ENCODE results near the gene MCU. TPM values are rescaled to one million over a fixed set of nuclear protein-coding genes. Genes with fewer than 3 reads are reported as not detected.

The MCU gene
- total and polyA plus RNA-seq, 10 of the 15 experiments (the other 5 are each of a cell fraction or from before 2014, with no cell fraction given): 5.1 to 49.1 (median 17.9) TPM

- Histone ChIP-seq H2AFZ (ENCODE audit: control insufficient read depth, low read depth, low read length) (peak overlapping the region; percentile 80), H3K9me3 (replicated peaks; ENCODE audit: control insufficient read depth, insufficient read depth, low read length) (no peaks in the 10 kb centered on the region), H3K4me3 (peak overlapping the region; percentile 90), H3K36me3 (ENCODE audit: control insufficient read depth in 2 of 2, insufficient read depth in 2 of 2, low read length in 1 of 2) (no peaks in the 10 kb centered on the region), H3K79me2 (ENCODE audit: control insufficient read depth, insufficient read depth, low read length) (peaks cover 18% of the 10 kb centered on the region), H3K27ac (ENCODE audit: control insufficient read depth, insufficient read depth) (no peak overlapping the region), H3K4me2 (ENCODE audit: control insufficient read depth, insufficient read depth) (peak overlapping the region; percentile 62), H3K9ac (ENCODE audit: control insufficient read depth, insufficient read depth, low read length) (peak overlapping the region; percentile 80; the same call in 1 of the 2 replicates), H3K4me1 (ENCODE audit: control insufficient read depth, insufficient read depth, low read length) (peaks cover 10% of the 10 kb centered on the region), H4K20me1 (ENCODE audit: control insufficient read depth, insufficient read depth) (no peaks in the 10 kb centered on the region), H3K27me3 (replicated peaks in 1 of 2; ENCODE audit: control insufficient read depth in 2 of 2, insufficient read depth in 2 of 2, low read length in 1 of 2) (no peaks in the 10 kb centered on the region)
- BruUV-seq (replicated peaks): no TSS peak
- FAIRE-seq: no peak
- CTCF ChIA-PET: interaction anchor here (0.7 to 6.0 kb wide), 4 partner anchors 9 to 327 kb away, joined by 3 to 46 read pairs (median 5); no protein-coding TSS in a partner anchor
- WGBS (ENCODE audit: insufficient coverage, insufficient replicate concordance, low lambda C conversion rate, missing lambda C conversion rate): 29% methylated on average over 9 of the region's 9 CpGs
- POLR2A ChIA-PET: interaction anchor here (0.6 to 3.3 kb wide), 5 partner anchors 11 to 314 kb away, joined by 3 to 9 read pairs (median 3); partner anchors contain the start of gene MICU1
- RAD21 ChIA-PET (ENCODE audit: unreplicated experiment): interaction anchor here (0.6 to 2.4 kb wide), 15 partner anchors 9 to 804 kb away, joined by 3 to 8 read pairs (median 3); partner anchors contain the start of gene MICU1
- no peak for DNase-seq (ENCODE audit: low read depth, low spot score)
- intact Hi-C loops (cut with micrococcal nuclease; ENCODE audit: unreplicated experiment): loop anchor here (10.0 kb wide), 1 partner anchor 127 kb away; no protein-coding TSS in a partner anchor
- ATAC-seq: no peak
- TF ChIP-seq IKZF1 (conservative IDR thresholded peaks at IDR 0.05): 0 out of 2 replicates have a peak, but pooled peaks have one; percentile 8
- TF ChIP-seq MLLT1 (IDR thresholded peaks at IDR 0.05): peak; percentile 56; the same call in 1 of the 2 replicates
- no peak for TF ChIP-seq NR2C2 (IDR thresholded peaks at IDR 0.05; ENCODE audit: borderline replicate concordance, control insufficient read depth, insufficient read length, low read depth)
- SMC1A ChIA-PET (ENCODE audit: uncharacterized antibody, unreplicated experiment): interaction anchor here (0.6 to 2.6 kb wide), 2 partner anchors 101 to 327 kb away, joined by 3 to 7 read pairs; no protein-coding TSS in a partner anchor
- in situ Hi-C loops (cut with MboI): no loop called here
These were observed 477 bp upstream of the MCU start for GRCh38 chr10:72691470-72691862.

GRCh38 chr10:72692744-72692993 is 726 bp downstream of the MCU start:
- peaks cover 10% of the 10 kb centered on the region for H3K4me1 ChIP-seq (ENCODE audit: control insufficient read depth, insufficient read depth, low read length)
- FAIRE-seq (no peak), DNase-seq (ENCODE audit: low read depth, low spot score) (no peak), ATAC-seq (peak; percentile 17)
- H3K9ac ChIP-seq (ENCODE audit: control insufficient read depth, insufficient read depth, low read length): peak overlapping the region; percentile 80
- H3K9me3 ChIP-seq (replicated peaks; ENCODE audit: control insufficient read depth, insufficient read depth, low read length): no peaks in the 10 kb centered on the region
- ChIA-PET CTCF (interaction anchor here (0.6 to 6.0 kb wide), 6 partner anchors 11 to 328 kb away, joined by 3 to 46 read pairs (median 4); no protein-coding TSS in a partner anchor), SMC1A (ENCODE audit: uncharacterized antibody, unreplicated experiment) (interaction anchor here (1.0 to 2.6 kb wide), 7 partner anchors 15 to 328 kb away, joined by 3 to 13 read pairs (median 7); no protein-coding TSS in a partner anchor), POLR2A (interaction anchor here (0.7 to 3.3 kb wide), 3 partner anchors 15 to 336 kb away, joined by 3 to 9 read pairs (median 3); partner anchors contain the start of gene MICU1), RAD21 (ENCODE audit: unreplicated experiment) (interaction anchor here (0.6 to 2.4 kb wide), 7 partner anchors 9 to 403 kb away, joined by 3 to 8 read pairs (median 3); partner anchors contain the start of gene MICU1)
- in situ Hi-C loops (cut with MboI) (no loop called here), intact Hi-C loops (cut with micrococcal nuclease; ENCODE audit: unreplicated experiment) (loop anchor here (2.0 to 10.0 kb wide), 2 partner anchors 128 to 328 kb away; no protein-coding TSS in a partner anchor)
- WGBS (ENCODE audit: insufficient coverage, insufficient replicate concordance, low lambda C conversion rate, missing lambda C conversion rate): 1% methylated on average over 11 of the region's 11 CpGs
- peak overlapping the region; percentile 90 for H3K4me3 ChIP-seq
- H3K79me2 ChIP-seq (ENCODE audit: control insufficient read depth, insufficient read depth, low read length): peaks cover 21% of the 10 kb centered on the region
- H3K27ac ChIP-seq (ENCODE audit: control insufficient read depth, insufficient read depth): peak overlapping the region; percentile 50
- H2AFZ ChIP-seq (ENCODE audit: control insufficient read depth, low read depth, low read length): peak overlapping the region; percentile 78
- no peaks in the 10 kb centered on the region for H3K36me3 ChIP-seq (ENCODE audit: control insufficient read depth in 2 of 2, insufficient read depth in 2 of 2, low read length in 1 of 2)
- no peaks in the 10 kb centered on the region for H3K27me3 ChIP-seq (replicated peaks in 1 of 2; ENCODE audit: control insufficient read depth in 2 of 2, insufficient read depth in 2 of 2, low read length in 1 of 2)
- H4K20me1 ChIP-seq (ENCODE audit: control insufficient read depth, insufficient read depth): no peaks in the 10 kb centered on the region
- TF ChIP-seq CREM (IDR thresholded peaks at IDR 0.05; ENCODE audit: low read depth) (no peak), CBX5 (IDR thresholded peaks at IDR 0.05; ENCODE audit: low read depth) (no peak), MXI1 (IDR thresholded peaks at IDR 0.05; ENCODE audit: low read depth, low read length) (0 out of 2 replicates have a peak, but pooled peaks have one; percentile 6), ATF7 (IDR thresholded peaks at IDR 0.05; ENCODE audit: low read depth) (no peak), LARP7 (IDR thresholded peaks at IDR 0.05) (no peak)
- H3K4me2 ChIP-seq (ENCODE audit: control insufficient read depth, insufficient read depth): peak overlapping the region; percentile 86
- BruUV-seq (replicated peaks): no TSS peak

Measured in GM12878 (cell line).